NCI-H460 (cell line): ENCODE measurements around the gene NFRKB. TPM values are rescaled to one million over a fixed set of nuclear protein-coding genes. Genes with fewer than 3 reads are reported as not detected.
"Not testable (repeated sequence)": the region's sequence is repeated elsewhere in the genome, so short reads cannot be mapped to it uniquely, and the experiment has no call there.

Source experiments
- DNase-seq: peaks from one replicate; pipeline ENCODE4 v3.0.0-alpha.2; 2016; ENCODE audit warnings: low read depth; ENCODE audit errors: extremely low read depth
- total RNA-seq: library from RNA; depleted of rRNA; stranded (reverse); fragments of >200 nt; shearing (Covaris generic); gene quantifications from 2 replicates; pipeline ENCODE4 v1.2.3, GENCODE V29; 2014

Gene NFRKB
- total RNA-seq, 1 experiment from 2014 or later, result 15.4 TPM

DNA sequence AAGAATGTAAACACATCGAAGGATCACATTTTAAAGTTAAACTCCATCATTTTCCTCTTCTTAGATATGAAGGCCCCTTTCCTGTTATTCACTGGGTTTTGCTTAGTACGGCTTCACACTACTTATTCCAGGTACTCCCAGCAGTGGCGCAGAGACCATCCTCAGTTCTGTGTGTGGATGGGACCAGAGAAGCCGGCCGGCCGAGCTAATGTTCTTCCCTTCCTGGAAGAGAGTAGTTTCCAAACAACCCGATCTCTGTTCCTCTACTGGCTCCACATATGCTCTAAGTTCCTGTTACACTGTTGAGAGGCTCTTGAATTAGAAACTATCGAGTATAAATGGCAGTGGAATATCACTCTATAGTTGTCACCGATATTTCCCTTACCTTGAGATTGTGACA is 684 bp upstream of the NFRKB start:
- DNase-seq, result no peak

DNA sequence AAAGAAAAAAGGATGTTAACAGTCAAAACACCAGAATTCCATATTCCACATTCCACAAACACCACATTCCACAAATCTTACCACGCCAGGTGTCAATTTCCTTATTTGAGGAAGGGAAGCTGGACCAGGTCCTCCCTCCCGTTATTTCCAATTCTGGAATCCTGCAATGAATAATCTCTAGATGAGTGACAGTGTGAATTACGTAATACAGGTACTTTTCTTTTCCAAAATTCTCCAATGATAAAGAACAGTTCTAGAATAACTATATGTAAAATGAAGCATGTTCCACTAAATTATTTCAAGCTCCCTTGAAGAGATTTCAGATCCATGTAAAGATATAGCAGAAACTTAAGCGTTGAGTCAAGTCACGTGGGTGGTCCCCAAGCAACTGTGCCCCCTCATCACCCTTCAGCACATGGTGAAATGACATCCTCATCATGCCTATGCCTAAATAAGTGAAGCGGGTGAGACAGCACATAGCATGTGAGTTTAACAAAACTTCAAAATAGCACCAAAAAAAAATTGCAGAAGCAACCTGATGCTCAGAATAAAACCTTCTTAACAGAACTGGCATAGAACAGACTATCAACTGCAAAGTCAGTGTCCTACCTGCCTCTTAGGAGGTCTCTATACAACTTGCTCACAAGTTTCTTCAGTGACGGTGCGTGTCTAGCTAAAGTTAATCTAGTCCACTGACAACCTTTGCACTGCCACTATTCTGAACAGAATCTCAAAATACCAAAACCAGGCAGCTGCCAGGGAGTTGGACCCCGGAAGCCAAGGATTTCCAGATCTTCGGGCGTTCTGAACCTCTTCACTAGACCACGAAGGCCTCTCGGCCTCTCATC is 876 bp downstream of the NFRKB start:
- DNase-seq, result no peak

DNA sequence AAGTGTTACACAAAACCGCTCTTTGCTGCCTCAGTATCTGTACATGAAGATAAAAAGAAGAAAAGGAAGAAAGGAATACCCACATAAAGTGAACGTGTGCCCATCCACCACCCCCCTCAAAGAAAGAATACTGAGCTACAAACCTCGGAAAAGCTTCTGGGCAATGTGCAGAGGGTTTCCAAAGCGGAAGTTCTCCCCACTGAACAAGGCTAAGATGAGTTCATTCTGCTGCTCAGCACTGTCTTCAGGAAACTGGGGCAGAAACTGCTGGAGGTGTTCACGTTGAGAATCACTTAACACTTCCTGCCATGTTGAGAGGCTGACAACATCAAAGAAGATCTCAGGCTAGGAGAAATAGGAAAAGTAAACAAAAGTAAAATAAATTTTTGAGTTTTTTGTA is 6.9 kb downstream of the NFRKB start:
- DNase-seq, result no peak

DNA sequence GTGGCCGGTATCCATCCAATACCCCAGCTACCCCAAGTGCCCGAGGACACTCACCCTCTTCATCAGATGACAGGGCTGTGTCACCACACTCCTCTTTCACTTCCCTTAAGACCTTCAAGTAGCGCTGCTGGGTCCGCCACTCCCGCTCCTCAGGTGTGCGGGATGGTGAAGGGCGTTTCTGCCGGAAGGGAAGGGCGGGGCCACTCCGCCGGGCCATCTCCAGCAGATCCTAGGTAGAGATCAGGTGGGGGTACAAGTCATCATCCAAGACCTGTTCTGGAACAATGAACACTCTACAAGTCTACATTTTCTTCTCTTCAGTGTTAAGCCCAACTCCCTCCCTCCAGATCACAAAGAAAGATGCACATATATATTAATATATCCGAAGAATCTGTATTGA is 10.0 kb downstream of the NFRKB start:
- DNase-seq, result no peak

DNA sequence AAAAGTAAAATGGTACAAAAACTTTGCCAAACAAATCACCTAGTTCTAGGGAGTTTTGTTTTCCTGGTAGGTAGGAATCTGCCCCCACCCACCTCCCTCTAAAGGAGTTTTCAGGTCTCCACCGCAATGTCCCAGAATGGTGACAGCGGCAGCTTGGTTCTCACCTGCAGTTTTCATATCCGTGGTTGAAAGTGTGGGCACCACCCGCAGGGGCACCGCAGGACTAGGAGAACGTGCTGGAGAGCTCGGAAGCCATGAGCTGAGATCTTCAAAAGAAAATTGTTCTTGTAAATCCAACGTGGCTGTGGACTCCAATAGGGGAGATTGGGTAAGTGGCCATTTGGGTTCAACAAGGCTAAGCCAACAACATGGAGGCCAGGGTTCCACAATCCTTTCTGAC is 10.8 kb downstream of the NFRKB start:
- no peak for DNase-seq

DNA sequence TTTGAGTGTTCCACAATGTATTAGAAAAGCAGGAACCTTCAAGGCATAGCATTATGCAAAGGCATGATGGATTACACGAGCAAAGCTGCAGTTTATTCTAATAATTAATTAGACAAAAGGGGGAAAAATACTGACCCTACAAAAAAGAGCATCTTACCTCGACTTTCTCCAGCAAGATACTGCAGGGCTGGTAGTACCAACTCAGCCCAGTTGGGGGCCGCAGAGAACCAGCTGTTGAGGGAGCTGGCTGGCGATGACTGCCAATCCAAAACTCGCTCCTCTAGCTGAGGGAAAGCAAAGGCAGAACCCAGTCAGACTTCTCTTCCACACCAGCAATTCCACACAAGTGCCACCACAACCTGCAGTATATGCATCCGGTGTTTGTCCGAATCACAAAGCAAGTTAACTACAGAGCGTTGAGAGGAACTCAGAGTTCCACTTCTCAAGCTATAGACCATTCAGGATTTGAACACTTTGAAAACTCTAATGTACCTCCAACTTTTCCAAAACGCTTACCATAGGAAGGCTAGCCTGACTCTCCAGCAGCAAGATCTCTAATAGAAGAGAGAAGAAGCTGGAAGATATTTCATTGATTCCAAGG is 13.7 kb downstream of the NFRKB start:
- peak; percentile 25 for DNase-seq

DNA sequence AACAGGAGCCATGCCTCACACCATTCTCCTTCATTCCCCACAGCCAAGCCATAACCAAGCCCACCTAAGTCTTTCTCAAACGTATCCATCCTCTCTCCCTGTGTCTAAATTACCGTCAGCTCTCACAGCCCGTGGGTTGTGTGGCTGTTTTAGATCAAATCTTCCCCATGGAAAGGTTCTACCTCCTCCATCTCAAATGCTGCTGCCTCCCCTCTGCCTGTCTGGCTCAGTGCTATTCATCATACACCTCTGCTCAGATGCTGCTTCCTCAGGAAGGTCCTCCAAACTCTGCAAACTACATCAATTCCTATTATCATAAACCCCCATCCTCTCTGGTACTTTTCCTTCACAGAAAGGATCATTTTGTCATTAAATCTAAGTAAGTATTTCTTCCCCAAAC is 15.1 kb downstream of the NFRKB start:
- no peak for DNase-seq

DNA sequence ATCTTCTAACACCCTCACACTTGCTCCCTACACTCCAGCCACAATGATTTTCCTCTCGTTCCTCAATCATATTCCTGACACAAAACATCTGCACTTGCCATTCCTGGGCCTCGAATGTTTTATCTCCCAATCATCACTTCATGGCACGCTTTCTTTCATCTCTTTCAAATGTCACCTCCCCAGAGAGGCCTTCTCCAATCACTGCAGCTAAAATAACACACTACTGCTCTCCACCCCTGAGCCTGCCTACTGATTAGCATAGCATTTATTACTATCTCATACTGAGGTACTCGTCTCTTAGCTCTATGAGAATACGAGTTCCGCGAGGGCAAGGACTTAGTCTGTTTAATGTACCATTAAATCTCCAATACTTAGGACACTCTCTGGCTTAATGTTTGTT is 23.5 kb downstream of the NFRKB start:
- no peak for DNase-seq

DNA sequence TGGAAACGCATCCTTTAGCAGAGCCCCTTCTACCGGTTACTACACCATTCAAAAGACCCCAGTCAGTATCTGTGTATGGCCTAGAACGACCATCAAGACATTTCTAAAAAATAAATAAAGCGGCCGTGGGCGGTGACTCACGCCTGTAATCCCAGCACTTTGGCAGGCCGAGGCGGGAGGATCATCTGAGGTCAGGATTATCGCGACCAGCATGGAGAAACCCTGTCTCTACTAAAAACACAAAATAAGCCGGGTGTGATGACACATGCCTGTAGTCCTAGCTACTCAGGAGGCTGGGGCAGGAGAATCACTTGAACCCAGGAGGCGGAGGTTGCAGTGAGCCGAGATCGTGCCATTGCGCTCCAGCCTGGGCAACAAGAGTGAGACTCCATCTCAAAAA is 26.8 kb downstream of the NFRKB start:
- DNase-seq, result not testable (repeated sequence)

DNA sequence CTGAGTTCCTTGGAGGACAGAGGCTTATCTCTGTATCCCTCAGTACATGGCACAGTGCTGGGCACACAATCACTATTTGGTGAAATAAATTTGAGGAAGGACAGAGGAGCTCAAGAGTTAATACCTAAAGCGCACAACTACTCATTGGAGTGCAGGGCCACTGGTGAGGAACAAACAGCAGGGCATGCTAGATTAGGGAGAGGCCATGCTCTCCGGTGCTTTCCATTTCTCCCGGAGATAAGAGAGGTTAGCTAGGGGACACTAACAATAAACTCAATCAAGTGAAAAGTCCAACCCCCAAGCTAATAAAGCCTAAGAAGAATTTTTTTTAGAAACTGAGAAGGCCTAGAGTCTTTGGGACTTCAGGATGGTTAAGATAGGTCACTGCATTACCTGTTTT is 29.1 kb downstream of the NFRKB start:
- no peak for DNase-seq

DNA sequence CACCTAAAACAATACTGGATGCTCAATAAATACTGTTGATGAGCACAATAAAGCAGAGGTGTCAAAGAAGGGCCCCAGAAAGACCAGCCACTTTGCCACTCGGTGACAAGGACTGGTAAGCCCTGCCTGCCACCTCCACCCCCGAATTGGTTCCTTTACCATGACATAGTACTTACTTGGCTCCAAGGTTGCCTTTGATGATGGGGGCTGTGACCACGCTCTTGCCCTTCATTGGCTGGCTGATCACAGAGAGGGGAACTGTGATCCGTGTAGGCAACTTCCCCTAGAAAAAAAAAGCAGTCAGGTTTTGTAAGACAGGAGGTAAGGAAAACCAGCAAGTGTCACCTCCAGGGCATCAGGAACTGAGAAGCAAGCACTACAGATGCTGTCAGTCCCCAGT is 29.7 kb downstream of the NFRKB start:
- DNase-seq, result no peak

DNA sequence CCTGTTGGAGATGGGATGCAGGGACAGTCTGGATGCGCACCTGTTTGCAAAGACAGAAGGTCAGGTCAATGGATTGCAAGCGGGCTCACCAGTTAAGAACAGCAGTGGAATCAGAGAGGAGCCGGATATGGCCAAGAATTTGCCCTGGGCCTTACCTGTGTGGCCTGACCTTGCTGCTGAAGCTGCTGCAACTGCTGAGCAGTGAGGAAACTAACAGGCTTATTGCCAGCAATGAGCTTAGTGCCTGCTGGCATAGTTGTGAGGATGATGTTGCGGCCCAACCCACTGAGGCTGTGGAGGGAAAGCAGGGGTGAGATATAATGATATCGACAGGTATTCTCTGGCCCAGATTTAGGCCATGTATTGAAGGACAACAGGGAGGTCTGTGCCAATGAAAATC is 30.6 kb downstream of the NFRKB start:
- no peak for DNase-seq

DNA sequence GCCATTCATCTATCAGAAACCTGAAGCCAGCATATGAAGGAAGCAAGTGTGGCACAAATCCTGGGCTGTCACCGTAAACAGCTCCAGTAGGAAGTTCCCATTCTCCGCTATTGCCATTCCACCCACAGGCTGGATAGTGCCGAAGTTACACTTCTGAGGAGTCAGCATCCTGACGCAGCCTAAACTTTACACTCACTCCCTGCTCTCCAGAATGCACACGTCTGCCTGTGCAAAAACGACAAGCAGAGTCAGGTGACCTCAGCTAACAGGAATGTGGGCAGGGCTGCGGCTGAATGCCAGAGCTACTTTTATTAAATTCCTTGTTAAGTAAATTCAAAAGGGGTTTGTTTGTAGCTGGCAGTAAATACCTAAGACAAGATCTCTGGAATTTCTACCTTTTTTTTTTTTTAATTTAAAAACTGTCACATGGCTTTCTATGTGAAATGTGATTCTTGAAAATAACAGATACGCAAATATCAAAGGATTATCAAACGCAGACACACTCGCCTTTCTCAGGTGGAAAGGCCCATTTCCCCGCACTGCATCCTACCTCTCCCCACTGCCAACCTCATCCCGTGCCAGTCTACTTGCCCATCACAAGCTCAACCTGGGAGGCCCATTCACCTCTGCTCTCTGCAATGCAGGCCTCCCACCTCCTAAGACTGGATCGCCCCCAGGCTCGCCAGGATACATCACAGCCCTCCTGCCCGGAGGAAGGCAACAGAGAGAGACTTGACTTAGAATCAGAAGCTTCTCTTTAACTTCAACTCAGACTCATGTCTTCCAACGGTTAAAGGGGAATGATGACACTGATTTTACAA is 33.5 kb downstream of the NFRKB start:
- DNase-seq, result peak; percentile 76

DNA sequence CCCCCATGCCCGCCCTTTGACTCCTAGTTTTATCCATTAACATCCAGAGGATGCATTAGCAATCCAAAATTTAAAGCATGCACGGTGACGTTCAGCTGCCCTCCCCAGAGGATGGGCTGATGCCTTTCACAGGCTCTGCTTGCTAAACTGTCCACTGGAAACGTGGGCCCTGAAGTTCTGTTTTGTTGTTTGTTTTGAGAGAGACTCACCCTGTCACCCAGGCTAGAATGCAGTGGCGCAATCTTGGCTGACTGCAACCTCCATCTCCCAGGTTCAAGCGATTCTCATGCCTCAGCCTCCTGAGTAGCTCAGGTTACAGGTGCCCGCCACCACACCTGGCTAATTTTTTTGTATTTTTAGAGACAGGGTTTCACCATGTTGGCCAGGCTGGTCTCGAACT is 39.3 kb downstream of the NFRKB start:
- DNase-seq, result no peak

DNA sequence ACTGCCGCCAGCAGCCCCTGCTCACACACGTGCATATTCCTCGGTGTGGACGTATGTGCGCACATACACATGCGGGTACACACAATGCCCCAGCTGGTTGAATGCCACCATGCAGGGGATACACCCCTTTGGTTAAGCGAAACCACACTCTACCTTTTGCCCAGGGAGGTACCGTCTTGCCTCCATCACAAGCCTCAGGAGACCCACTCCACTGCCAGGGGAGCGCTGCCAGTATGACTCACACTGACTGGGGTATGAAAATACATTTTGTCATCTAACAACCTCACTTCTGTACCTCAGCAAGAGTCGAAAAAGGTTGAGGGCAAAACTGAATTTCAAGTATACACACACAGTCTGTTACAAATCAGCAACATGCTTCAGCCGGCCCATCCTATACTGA is 40.3 kb downstream of the NFRKB start:
- DNase-seq, result no peak

DNA sequence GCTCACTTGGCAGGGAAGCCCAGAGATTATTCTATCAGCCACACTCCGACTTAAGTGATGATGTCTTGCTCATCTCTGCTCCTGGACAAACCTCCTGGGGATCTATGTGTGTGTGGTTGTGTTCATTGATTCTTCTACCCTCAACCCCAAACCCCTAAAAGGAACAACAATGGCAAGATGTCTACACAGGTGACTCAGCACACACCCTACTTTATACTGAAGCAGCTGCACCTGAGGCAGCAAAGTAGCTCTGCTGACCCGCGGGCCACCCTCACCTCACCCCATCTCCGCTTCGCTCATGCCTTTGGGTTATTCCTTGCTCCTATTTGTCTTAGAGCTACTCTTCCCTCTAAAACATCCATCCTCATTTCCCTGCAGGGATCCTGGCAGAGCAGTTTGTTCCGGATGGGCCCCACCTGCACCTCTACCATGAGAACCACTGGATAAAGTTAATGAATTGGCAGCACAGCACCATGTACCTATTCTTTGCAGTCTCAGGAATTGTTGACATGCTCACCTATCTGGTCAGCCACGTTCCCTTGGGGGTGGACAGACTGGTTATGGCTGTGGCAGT is 41.1 kb downstream of the NFRKB start:
- DNase-seq, result no peak

DNA sequence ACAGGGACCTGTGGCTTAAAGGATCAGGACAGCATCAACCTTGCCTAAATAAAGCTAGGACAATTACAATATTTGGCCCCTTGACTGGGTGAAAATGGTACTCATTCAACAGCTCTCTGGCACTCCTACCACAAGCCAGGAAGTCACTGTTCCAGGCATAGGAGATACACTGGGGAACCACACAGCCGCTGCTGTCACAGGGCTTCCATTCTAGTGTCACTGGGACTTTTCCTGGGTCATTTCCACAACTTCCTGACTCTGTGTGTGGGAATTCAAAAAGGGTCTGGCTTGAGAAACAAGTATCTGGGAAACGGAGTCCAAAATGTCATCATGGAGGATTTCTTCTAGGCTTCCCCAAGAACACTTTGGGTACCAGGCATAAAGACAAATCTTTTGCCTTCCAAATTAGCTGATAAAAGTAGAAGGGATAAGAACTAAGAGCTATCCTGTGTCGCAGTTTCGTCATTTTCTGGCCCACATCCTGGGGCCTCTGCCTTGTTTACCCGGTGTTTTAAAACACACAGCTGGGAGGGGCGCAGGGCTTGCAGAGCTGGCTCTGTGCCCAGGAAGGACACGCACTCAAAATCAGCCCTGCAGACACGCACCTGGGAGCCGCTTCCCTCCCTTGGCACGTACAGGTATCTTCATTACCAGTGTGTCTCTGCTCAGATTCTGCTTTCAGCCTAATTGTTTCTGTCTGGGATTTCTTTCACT is 41.7 kb downstream of the NFRKB start:
- no peak for DNase-seq

DNA sequence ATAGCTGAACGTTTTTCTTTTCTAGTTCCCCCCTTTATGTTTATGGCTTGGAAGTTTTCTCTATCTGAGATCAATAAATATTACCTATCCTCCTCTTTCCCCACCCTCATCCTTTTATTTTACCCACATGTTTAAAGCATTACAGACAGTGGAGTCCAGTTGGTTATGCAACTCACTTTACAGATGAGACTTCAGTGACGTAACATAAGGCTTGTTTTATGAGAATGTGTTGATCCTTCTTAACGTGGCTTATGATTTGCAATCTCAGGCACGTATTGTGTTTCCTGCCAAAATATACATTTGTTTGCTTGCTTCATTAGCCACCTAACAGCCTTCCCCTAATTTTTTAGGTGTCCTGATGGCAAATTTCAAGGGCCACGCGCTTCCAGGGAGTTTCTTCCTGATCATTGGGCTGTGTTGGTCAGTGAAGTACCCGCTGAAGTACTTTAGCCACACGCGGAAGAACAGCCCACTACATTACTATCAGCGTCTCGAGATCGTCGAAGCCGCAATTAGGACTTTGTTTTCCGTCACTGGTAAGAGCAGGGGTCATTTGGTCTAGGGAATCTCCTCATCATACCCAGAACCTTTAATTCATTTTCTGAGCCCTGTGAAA is 43.1 kb downstream of the NFRKB start:
- no peak for DNase-seq

DNA sequence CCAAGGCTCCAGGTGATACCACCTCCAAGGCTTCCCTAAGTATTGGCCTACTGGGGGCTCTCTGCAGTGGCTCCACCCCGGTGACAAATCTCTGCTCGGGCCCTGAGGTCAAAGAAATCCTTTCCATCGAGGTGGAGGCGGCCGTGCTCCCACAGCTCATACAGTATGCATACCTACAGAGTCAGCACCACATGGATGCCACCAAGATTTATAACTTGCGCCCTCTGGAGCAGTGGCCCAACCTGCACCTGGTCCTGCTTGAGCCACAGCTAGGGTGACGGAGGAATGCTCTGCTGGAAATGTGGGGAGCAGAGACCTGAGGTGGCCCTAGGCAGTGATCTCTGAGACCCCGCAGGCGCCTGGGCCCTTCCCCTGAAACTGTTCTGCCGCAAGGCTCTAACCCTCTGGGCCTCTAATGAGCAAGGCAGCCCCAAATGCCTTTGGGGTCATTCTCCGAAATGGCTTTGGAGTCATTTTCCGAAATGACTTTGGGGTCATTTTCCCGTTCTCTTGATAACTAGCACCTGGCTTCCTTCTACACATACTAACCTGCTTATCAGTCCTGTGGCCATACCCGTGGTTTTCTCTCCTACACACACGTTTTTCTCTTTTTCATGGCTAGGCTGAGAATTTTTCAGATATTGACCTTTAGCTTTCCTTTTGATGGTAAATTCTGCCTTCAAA is 45.8 kb downstream of the NFRKB start:
- DNase-seq, result no peak

DNA sequence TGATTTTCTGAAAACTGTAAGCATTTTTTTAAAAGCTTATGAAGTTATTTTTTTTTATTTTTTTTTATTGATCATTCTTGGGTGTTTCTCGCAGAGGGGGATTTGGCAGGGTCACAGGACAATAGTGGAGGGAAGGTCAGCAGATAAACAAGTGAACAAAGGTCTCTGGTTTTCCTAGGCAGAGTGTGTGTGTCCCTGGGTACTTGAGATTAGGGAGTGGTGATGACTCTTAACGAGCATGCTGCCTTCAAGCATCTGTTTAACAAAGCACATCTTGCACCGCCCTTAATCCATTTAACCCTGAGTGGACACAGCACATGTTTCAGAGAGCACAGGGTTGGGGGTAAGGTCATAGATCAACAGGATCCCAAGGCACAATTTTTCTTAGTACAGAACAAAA is 48.0 kb downstream of the NFRKB start:
- DNase-seq, result not testable (repeated sequence)
